Right hindlimb (tissue), 1 donor: ENCODE data around the gene MYOG.

Source experiments
- DNase-seq: peaks from one replicate; pipeline ENCODE4 v3.0.0-alpha.2; 2018

The MYOG gene

GRCh38 chr1:203072002-203072602 is 13.7 kb downstream of the MYOG start:
- DNase-seq: no peak

- DNase-seq: peak; percentile 75
Observed at GRCh38 chr1:203069030-203069747, 16.6 kb downstream of the MYOG start.

- no peak for DNase-seq
Observed at GRCh38 chr1:203066965-203067364, 18.8 kb downstream of the MYOG start.

- no peak for DNase-seq
Observed at GRCh38 chr1:203065986-203066385, 19.8 kb downstream of the MYOG start.

GRCh38 chr1:203065191-203065590 is 20.6 kb downstream of the MYOG start:
- peak; percentile 62 for DNase-seq

GRCh38 chr1:203063287-203063686 is 22.5 kb downstream of the MYOG start:
- no peak for DNase-seq

- no peak for DNase-seq
Observed at GRCh38 chr1:203060115-203060514, 25.7 kb downstream of the MYOG start.

GRCh38 chr1:203059485-203059884 is 26.3 kb downstream of the MYOG start:
- no peak for DNase-seq

- no peak for DNase-seq
Observed at GRCh38 chr1:203058676-203058935, 27.2 kb downstream of the MYOG start.

- peak; percentile 64 for DNase-seq
Observed at GRCh38 chr1:203057911-203058675, 27.7 kb downstream of the MYOG start.

- no peak for DNase-seq
Observed at GRCh38 chr1:203056516-203056915, 29.3 kb downstream of the MYOG start.

- no peak for DNase-seq
Observed at GRCh38 chr1:203056012-203056411, 29.8 kb downstream of the MYOG start.

- DNase-seq: no peak
Observed at GRCh38 chr1:203055161-203055799, 30.5 kb downstream of the MYOG start.

GRCh38 chr1:203054642-203055041 is 31.2 kb downstream of the MYOG start:
- no peak for DNase-seq

- no peak for DNase-seq
Observed at GRCh38 chr1:203054184-203054583, 31.6 kb downstream of the MYOG start.

- no peak for DNase-seq
Observed at GRCh38 chr1:203052601-203053000, 33.2 kb downstream of the MYOG start.

GRCh38 chr1:203051841-203052324 is 33.9 kb downstream of the MYOG start:
- peak; percentile 84 for DNase-seq

GRCh38 chr1:203050826-203051225 is 35.0 kb downstream of the MYOG start:
- DNase-seq: no peak

GRCh38 chr1:203049576-203050180 is 36.1 kb downstream of the MYOG start:
- no peak for DNase-seq

- DNase-seq: no peak
Observed at GRCh38 chr1:203049077-203049476, 36.7 kb downstream of the MYOG start.

GRCh38 chr1:203048555-203049051 is 37.2 kb downstream of the MYOG start:
- no peak for DNase-seq

- no peak for DNase-seq
Observed at GRCh38 chr1:203048086-203048485, 37.7 kb downstream of the MYOG start.
